Skeletal muscle tissue (tissue), 4 donors: ENCODE data around the gene ZNF853. TPM values are rescaled to one million over a fixed set of nuclear protein-coding genes. Genes with fewer than 3 reads are reported as not detected.
"Not testable (repeated sequence)": the region's sequence is repeated elsewhere in the genome, so short reads cannot be mapped to it uniquely, and the experiment has no call there.

Experiments used
- H3K27ac ChIP-seq: one replicate; pipeline ENCODE4 v1.7.0; 2013; ENCODE audit warnings: mild to moderate bottlenecking, low read depth, low read length, inconsistent platforms
- H3K27me3 ChIP-seq, 3 donors: one replicate each; pipeline ENCODE4 v1.7.0; 2013; ENCODE audit warnings: low read length in 3 of 3; ENCODE audit not compliant: control insufficient read depth in 3 of 3, insufficient read depth in 3 of 3
- H3K36me3 ChIP-seq, 3 donors: one replicate each; pipeline ENCODE4 v1.7.0; 2013; ENCODE audit warnings: low read length in 3 of 3; ENCODE audit not compliant: control insufficient read depth in 3 of 3, insufficient read depth in 3 of 3
- H3K4me1 ChIP-seq, 3 donors: one replicate each; pipeline ENCODE4 v1.7.0; 2013; ENCODE audit warnings: low read length in 3 of 3, mild to moderate bottlenecking in 3 of 3; ENCODE audit not compliant: control insufficient read depth in 3 of 3, insufficient read depth in 3 of 3
- H3K4me3 ChIP-seq, 3 donors: one replicate each; pipeline ENCODE4 v1.7.0; 2013; ENCODE audit warnings: low read length in 3 of 3
- H3K9ac ChIP-seq, 3 donors: one replicate each; pipeline ENCODE4 v1.7.0; 2013; ENCODE audit warnings: low read length in 3 of 3, mild to moderate bottlenecking in 3 of 3, moderate library complexity in 2 of 3, low read depth in 1 of 3
- H3K9me3 ChIP-seq, 3 donors: one replicate each; pipeline ENCODE4 v1.7.0; 2013; ENCODE audit warnings: low read length in 3 of 3; ENCODE audit not compliant: control insufficient read depth in 3 of 3
- total RNA-seq: library from RNA; depleted of rRNA; stranded (reverse); fragments of >200 nt; gene quantifications from one replicate; pipeline ENCODE4 v1.2.3, GENCODE V29; 2014
- donor health status: Osteomylitis.

The ZNF853 gene
- total RNA-seq, 1 donor from 2014 or later = 12.0 TPM

- H3K4me3 ChIP-seq, H3K27me3 ChIP-seq, H3K9me3 ChIP-seq, H3K27ac ChIP-seq, H3K9ac ChIP-seq, H3K36me3 ChIP-seq: not testable (repeated sequence)
- peaks cover 14 to 23% (median 15%) of the 10 kb centered on the region in 3 donors for H3K4me1 ChIP-seq
Measured at GRCh38 chr7:6634971-6635370, 19.6 kb downstream of the ZNF853 start.

- Histone ChIP-seq H3K4me1 (peaks cover 14 to 23% (median 15%) of the 10 kb centered on the region in 3 donors), H3K27me3 (no peaks in the 10 kb centered on the region), H3K9me3 (no peaks in the 10 kb centered on the region), H3K4me3 (peak within 1 kb of the TSS; percentile 73 to 85 (median 81)), H3K36me3 (peaks cover 10 to 16% (median 12%) of the 10 kb centered on the region in 3 donors), H3K27ac (no peak within 1 kb of the TSS), H3K9ac (peak within 1 kb of the TSS; percentile 79 to 94 (median 83))
Measured at GRCh38 chr7:6636741-6637543, 21.5 kb downstream of the ZNF853 start, which contains the start of gene ZNF316. Gene ZNF316 (plus strand): TSS chr7:6637318. CDS start chr7:6642410, 5,092 bp downstream.

GRCh38 chr7:6637544-6638229, 22.3 kb downstream of the ZNF853 start:
- Histone ChIP-seq H3K4me1 (peaks cover 14 to 23% (median 15%) of the 10 kb centered on the region in 3 donors), H3K27me3 (no peaks in the 10 kb centered on the region), H3K9me3 (no peaks in the 10 kb centered on the region), H3K27ac (no peak overlapping the region), H3K4me3 (peak overlapping the region; percentile 73 to 85 (median 77)), H3K36me3 (peaks cover 17 to 23% (median 20%) of the 10 kb centered on the region in 3 donors), H3K9ac (peak overlapping the region; percentile 78 to 87 (median 83))

GRCh38 chr7:6639032-6639431, 23.6 kb downstream of the ZNF853 start:
- Histone ChIP-seq H3K4me1 (peaks cover 14 to 23% (median 15%) of the 10 kb centered on the region in 3 donors), H3K36me3 (peaks cover 30 to 36% (median 32%) of the 10 kb centered on the region in 3 donors), H3K27me3 (no peaks in the 10 kb centered on the region), H3K9me3 (no peaks in the 10 kb centered on the region), H3K27ac (no peak overlapping the region), H3K4me3 (peak overlapping the region in 1 of 3 donors; percentile 85), H3K9ac (peak overlapping the region in 2 of 3 donors; percentile 83 to 87)

- Histone ChIP-seq H3K27ac (no peak overlapping the region), H3K36me3 (peaks cover 35 to 42% (median 38%) of the 10 kb centered on the region in 3 donors)
Measured at GRCh38 chr7:6639627-6640026, 24.2 kb downstream of the ZNF853 start.

GRCh38 chr7:6640246-6640721, 24.9 kb downstream of the ZNF853 start:
- Histone ChIP-seq H3K36me3 (peaks cover 41 to 47% (median 45%) of the 10 kb centered on the region in 3 donors), H3K27ac (no peak overlapping the region), H3K27me3 (no peaks in the 10 kb centered on the region), H3K9ac (no peak overlapping the region), H3K4me3 (no peak overlapping the region), H3K4me1 (peaks cover 14 to 23% (median 15%) of the 10 kb centered on the region in 3 donors), H3K9me3 (no peaks in the 10 kb centered on the region)

More at GRCh38 chr7:6639627-6640026, 24.2 kb downstream of the ZNF853 start:
- H3K4me3 ChIP-seq = no peak overlapping the region
- peak overlapping the region in 1 of 3 donors; percentile 40 for H3K9ac ChIP-seq
- H3K4me1 ChIP-seq = peaks cover 14 to 23% (median 15%) of the 10 kb centered on the region in 3 donors
- no peaks in the 10 kb centered on the region for H3K27me3 ChIP-seq
- no peaks in the 10 kb centered on the region for H3K9me3 ChIP-seq

- Histone ChIP-seq H3K9me3 (no peaks in the 10 kb centered on the region), H3K27me3 (no peaks in the 10 kb centered on the region), H3K36me3 (peaks cover 46 to 53% (median 51%) of the 10 kb centered on the region in 3 donors)
Measured at GRCh38 chr7:6641305-6642035, 26.1 kb downstream of the ZNF853 start.

GRCh38 chr7:6642239-6642839, 26.9 kb downstream of the ZNF853 start:
- Histone ChIP-seq H3K4me1 (peaks cover 10 to 19% (median 10%) of the 10 kb centered on the region in 3 donors), H3K36me3 (peaks cover 49 to 56% (median 53%) of the 10 kb centered on the region in 3 donors), H3K27me3 (no peaks in the 10 kb centered on the region), H3K9me3 (no peaks in the 10 kb centered on the region), H3K4me3 (no peak overlapping the region), H3K27ac (no peak overlapping the region), H3K9ac (no peak overlapping the region)

More at GRCh38 chr7:6641305-6642035, 26.1 kb downstream of the ZNF853 start:
- Histone ChIP-seq H3K4me1 (peaks cover 11 to 20% (median 11%) of the 10 kb centered on the region in 3 donors), H3K9ac (no peak overlapping the region), H3K27ac (no peak overlapping the region), H3K4me3 (no peak overlapping the region)
